Urothelium cell line (cell line): ENCODE measurements around the gene UGT2A1.
"Not testable (repeated sequence)": the region's sequence is repeated elsewhere in the genome, so short reads cannot be mapped to it uniquely, and the experiment has no call there.

ENCODE experiments used
- DNase-seq: peaks from one replicate; pipeline ENCODE4 v3.0.0; 2011; ENCODE audit warnings: low spot score, mixed read lengths
- FAIRE-seq: peaks from 2 replicates; lab custom pipeline; 2011; peaks lifted over from hg19 to GRCh38; lab: Jason Lieb, UNC

Gene UGT2A1

DNA sequence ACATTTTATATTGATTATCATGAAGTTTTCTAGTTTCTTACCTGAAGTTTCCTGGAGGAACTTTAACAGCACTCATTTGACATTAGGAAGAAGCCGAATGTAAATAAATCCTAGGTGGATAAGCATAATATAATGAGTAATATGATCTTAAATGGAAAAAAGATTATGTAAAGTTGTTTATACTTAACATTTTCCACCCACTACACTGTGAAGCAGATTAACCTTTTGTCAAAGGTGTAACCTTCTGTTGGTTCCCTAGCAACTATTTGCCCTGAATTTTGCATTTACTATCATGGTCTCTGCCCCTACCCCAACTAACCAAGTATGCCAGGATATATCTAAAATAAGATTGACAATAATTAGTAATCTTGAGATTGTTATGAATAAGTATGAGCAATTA, at the start of gene UGT2A1:
UGT2A1 (minus strand) TSS at position 101 of the 400 bp plus-strand sequence. CDS start 5,603 bp downstream, outside the sequence.
- FAIRE-seq (no peak), DNase-seq (no peak)

DNA sequence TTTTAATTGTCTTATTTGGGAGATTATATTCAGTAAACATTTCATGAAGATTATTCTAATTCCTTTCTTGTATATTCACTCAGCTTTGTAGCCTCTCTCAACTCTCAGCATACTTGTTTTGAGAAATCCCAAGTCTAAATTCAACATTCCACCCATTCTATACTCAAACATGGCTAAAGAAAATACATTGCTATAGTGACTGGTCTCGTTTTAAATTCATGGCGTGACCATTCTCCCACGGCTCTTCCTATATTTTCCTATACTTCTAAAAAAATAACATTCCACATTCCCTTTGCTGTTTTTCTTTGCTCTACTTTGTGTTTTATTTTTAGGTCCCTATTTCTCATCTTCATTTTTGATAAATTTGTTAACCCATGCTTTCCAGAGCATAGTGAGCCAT, 49.2 kb upstream of the UGT2A1 start:
- no peak for FAIRE-seq
- no peak for DNase-seq

DNA sequence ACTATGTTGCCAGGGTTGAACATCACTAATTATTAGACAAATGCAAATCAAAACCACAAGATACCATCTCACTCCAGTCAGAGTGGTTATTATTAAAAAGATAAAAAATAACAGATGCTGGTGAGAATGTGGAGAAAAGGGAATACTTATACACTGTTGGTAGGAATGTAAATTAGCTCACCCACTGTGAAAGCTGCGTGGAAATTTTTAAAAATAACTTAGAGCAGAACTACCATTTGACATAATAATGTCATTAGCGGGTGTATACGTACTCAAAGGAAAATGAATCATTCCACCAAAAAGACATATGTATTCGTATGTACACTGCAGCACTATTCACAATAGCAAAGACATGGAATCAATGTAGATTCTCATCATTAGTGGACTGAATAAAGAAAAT, 48.6 kb upstream of the UGT2A1 start:
- FAIRE-seq (no peak), DNase-seq (no peak)

DNA sequence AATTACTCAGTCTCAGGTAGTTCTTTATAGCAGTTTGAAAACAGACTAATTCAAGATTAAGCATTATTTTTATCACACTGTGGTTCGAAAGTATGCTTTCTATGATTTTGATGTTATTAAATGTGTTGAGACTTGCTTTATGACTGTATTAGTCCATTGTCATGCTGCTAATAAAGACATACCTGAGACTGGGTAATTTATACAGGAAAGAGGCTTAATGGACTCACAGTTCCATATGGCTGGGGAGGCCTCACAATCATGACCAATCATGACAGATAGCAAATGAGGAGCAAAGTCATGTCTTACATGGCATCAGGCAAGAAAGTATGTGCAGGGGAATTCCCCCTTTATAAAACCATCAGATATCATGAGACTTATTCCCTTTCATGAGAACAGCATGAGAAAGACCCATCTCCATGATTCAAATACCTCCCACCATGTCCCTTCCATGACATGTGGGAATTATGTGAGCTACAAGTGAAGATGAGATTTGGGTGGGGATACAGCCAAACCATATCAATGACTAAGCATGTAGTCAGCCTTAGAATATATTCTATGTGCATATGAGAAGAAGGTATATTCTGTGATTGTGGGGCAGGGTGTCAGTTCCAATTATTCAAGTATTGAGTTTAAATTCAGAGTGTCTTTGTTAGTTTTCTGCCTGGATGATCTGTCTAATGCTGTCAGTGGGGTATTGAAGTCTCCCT, 44.6 kb upstream of the UGT2A1 start:
- FAIRE-seq (no peak), DNase-seq (no peak)

DNA sequence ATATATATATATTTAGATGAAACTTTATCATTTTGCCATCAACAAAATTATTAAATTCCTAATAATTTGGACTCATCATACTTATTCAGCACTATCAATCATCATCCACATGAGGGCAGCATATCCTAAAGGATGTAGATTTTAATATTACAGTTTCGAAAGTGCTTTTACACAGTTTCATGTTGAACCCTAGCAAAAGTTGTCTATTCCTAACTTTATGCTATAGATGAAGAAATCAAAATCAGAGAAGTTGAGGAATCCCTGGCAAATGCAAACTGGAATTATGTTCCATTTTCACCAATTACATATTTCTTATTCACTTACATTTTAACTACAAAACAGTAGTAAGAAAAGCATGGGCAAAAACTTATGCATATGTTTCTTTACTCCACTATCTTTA, 36.6 kb upstream of the UGT2A1 start:
- peak; percentile 27 for DNase-seq
- no peak for FAIRE-seq

DNA sequence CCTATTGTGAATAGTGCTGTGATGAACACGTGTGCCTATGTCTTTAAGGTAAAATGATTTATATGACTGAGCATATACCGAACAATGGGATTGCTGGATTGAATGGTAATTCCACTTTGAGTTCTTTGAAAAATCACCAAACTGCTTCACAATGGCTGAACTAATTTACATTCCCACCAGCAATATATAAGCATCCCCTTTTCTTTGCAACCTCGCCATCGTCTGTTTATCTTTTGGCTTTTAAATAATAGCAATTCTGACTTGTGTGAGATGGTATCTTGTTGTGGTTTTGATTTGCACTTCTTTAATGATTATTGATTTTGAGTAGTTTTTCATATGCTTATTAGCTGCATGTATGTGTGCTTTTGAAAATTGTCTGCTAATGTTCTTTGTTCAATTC, 31.8 kb upstream of the UGT2A1 start:
- FAIRE-seq (no peak), DNase-seq (no peak)

DNA sequence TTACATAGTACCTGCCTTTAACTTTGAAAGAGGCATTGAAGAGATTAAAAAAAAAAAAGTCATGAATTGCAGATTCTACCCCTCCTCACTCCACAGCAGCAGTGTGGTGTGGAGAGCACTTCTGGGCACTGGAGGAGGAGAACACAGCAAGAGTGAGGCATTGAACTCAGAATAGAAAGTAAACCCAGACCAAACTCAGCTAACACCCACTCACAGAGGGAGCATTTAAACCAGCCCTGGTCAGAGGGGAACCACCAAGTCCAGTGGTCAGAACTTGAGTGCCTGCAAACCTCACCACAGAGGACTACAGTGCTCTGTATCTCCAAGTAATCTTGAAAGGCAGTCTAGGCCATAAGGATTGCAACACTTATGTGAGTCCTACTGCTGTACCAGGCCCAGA, 15.6 kb upstream of the UGT2A1 start:
- FAIRE-seq (no peak), DNase-seq (no peak)

DNA sequence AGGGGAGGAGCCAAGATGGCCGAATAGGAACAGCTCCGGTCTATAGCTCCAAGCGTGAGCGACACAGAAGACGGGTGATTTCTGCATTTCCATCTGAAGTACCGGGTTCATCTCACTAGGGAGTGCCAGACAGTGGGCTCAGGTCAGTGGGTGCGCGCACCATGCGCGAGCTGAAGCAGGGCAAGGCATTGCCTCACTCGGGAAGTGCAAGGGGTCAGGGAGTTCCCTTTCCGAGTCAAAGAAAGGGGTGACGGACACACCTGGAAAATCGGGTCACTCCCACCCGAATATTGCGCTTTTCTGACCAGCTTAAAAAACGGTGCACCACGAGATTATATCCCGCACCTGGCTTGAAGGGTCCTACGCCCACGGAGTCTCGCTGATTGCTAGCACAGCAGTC, 11.0 kb upstream of the UGT2A1 start:
- DNase-seq, FAIRE-seq: not testable (repeated sequence)

DNA sequence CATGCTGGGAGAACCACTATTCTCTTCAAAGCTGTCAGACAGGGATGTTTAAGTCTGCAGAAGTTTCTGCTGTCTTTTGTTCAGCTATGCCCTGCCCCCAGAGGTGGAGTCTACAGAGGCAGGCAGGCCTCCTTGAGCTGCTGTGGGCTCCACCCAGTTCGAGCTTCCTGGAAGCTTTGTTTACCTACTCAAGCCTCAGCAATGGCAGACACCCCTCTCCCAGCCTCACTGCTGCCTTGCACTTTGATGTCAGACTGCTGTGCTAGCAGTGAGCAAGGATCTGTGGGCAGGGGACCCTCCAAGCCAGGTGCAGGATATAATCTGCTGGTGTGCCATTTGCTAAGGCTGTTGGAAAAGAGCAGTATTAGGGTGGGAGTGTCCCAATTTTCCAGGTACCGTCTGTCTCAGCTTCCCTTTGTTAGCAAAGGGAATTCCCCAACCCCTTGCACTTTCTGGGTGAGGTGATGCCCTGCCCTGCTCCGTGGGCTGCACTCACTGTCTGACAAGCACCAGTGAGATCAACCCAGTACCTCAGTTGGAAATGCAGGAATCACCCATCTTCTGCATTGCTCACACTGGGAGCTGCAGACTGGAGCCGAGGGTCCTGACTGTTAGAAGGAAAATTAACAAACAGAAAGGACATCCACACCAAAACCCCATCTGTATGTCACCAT, 8.2 kb upstream of the UGT2A1 start:
- DNase-seq, FAIRE-seq: not testable (repeated sequence)

DNA sequence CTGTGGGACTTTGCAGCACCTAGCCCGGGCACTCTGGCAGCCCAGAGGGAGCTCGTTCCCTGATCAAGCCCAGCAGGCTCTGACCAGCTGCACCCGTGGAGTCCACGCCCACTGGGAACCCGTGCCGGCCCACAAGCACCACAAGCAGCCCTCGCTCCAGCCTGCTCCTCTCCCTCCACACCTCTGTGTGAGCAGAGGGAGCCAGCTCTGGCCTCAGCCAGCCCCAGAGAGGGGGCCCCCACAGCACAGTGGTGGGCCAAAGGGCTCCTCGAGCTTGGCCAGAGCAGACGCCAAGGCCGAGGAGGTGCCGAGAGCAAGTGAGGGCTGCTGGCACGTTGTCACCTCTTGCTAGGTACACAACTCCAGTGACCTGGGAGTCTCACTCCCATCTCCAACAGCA, 5.1 kb upstream of the UGT2A1 start:
- DNase-seq (no peak), FAIRE-seq (no peak)

DNA sequence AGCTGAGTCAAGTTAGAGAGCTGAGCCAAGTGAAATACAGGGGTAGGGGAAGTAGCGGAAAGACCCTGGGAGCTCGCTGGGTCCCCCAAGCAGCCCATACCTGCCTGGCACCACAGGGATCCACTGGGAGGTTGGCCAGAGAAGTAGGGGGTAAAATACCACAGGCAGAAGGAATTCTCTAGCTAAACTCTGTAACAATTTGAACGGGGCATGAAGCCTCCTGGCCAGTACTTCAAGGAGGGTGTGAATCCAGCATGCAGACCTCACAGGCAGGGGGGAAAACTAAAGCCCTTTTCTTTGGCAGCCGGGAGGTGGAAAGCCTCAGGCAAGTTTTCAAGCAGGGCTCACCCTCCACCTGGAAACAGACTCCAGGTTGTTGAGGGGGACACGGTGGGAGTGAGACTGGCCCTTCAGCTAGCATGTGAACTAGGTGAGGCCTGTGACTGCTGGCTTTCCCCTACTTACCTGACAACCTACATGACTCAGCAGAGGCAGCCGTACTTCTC, 3.7 kb upstream of the UGT2A1 start:
- FAIRE-seq: no peak
- DNase-seq: no peak

DNA sequence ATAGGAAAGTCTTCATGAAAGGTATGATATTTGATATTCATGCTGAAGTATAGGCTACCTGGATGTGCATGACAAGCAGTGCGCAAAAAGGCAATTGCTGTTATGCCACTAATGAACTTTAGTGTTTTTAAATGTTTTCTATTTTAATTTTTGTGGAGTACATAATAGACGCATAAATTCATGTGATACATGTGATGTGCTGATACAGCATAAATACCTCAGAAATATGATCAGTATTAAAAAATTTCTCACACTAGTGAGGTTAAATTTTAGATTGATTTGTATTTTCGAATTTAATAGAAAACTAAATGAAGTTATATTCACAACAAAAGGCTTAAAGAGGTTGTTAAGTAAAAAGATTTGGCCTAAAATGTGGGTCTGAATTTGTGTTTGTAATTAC, 2.2 kb downstream of the UGT2A1 start:
- FAIRE-seq: no peak
- DNase-seq: no peak

DNA sequence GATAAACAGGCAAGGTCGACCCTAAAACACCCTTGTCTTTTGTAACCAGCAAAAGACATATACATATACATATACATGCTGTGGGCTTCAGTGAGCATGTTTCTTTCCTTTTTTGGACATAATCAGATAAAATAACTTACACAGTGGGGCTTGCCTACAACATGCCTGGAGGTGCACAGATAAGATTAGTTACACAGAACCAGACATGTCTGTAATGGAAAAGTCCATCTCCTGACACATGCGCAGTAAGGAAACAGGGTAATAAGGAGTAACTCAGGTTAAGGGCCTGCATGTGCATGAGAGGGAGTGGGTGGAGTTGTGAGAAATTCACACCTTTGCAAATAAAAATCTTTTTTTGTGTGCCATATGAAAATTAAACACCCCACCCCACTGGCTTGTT, 3.4 kb downstream of the UGT2A1 start:
- DNase-seq: no peak
- FAIRE-seq: no peak

DNA sequence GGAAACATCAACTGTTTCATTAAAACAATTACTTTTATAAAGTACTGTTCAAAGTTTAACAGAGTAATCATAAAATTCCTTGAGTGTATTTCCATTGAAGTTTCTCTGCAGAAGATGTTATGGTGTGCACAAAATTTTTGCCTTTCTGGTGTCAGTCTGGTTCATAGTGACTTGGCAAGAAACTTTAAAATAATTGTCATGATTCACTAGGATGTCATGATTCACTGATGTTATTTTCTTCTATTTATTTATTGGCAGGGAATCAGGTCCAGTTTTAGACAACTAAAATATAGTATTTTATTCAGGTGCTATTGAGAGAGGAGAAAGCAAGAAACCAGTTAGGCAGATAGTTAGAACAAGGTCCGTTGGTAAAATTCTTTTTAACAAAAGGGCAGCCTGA, 3.8 kb downstream of the UGT2A1 start:
- no peak for FAIRE-seq
- DNase-seq: no peak

DNA sequence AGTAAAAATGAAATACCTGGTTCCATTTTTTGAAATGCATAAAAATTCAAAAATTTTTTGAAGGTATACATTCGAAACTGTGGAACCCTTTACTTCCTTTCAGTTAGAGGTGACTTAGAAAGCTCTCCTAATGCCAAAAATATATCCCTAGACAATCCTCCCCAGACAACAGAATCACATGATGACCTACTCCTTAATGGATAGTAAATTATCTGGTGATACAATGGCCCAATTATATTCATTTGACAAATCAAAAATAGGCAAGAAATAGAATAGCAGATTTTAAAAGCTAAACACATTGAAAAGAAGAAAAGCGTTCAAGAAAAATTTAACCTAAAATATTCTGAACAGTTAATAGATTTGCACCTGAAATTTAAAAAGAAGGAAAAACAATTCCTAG, 10.1 kb downstream of the UGT2A1 start:
- FAIRE-seq: no peak
- DNase-seq: no peak

DNA sequence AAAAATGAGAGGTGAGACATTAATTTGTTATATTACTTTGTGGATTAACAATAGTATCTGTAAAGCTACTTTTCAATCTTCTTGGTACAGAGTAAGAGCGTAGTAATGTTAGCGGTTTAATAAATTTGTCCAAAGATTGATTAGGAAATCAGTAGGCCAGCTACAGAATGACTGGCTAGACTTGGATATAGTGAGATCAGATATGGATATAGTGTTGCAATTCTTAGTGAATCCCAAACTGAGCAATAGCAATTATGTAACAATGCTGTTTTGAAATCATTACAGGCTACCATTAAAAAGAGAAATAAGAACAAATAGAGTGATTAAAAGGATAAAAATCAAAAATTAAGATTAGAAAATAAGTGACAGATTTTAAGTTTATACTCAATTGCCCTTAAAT, 12.8 kb downstream of the UGT2A1 start:
- FAIRE-seq: no peak
- DNase-seq: no peak

DNA sequence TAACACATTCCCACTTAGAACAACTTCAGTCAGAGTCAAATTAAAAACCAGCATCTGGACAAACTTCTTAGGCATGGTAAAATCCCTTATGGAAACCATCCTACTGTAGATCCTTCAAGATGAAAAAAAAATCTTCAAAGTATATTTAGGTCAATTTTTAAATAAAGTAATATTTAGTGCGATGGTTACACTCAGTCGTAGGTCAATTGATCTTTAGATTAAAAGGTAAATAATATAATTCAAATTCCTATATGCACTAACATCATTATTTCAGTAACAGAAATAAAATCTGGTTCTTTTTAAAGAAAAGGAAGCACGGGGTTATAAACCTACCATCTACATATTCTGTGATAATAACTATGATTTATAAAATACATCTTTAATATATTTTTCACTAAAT, 13.5 kb downstream of the UGT2A1 start, which contains the start of gene UGT2A2:
UGT2A2 (minus strand) TSS at position 101 of the 400 bp plus-strand sequence; CDS start at position 99, 2 bp downstream.
- FAIRE-seq: no peak
- no peak for DNase-seq

DNA sequence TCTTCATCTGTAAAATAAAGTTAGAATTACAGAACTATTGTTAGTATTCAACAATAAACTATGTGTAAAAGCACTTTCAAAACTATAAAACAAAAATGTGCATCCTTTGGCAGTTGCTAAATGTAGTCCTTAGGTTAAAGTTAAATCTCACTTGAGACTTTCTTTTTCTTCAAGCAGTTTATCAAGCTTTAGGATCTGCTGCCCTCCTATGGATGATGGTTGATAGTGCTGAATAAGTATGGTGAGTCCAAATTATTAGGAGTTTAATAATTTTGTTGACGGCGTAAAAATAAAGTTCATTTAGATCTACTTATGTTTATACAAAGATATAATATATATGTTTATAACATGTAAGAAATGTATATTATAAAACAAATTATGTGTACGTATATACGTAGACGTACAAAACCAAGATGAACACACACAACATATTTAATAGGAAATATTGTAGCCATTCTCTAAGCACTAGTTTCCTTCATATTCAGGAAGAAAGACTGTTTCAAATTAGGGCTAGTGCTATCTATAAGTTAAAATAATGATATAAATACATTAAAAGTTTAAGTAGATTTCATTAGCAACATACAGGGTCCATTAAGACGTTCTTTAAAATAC, 35.9 kb downstream of the UGT2A1 start:
- peak; percentile 21 for DNase-seq
- FAIRE-seq: no peak

DNA sequence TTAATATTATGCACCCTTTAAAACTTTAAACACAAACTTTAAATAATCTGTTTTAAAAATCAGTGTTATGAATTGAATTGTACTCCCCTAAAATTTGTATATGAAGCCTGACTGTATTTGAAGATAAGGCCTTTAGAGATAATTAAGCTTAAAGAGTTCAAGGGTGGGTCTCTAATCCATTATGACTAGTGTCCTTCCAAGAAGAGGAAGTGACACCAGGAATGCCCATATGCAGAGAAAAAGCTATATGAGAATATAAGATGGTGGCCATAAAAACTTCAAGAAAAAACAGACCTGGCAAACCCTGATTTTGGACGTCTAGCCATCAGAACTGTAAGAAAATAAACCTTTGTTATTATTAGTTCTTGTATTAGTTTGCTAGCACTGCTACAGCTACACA, 42.6 kb downstream of the UGT2A1 start:
- FAIRE-seq (no peak), DNase-seq (no peak)

DNA sequence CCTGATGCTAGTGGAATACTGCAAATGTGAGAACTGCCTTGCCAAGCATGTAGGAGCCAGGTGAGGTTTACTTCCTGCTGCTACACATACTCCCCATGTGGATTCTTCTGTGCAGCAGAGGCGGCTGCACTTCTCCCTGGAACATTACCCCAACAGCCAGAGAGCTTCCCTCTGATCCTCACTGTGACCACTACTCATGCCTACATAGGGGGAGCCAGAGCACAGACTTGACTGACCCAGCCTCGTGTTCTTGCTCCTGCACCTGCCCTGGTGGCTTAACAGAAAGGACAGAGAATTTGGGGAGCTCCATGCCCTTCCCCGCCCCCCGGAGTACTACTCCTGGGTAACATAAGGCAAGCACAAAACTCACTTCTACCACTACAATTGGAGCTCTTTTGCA, 52.0 kb downstream of the UGT2A1 start:
- FAIRE-seq: no peak
- no peak for DNase-seq

DNA sequence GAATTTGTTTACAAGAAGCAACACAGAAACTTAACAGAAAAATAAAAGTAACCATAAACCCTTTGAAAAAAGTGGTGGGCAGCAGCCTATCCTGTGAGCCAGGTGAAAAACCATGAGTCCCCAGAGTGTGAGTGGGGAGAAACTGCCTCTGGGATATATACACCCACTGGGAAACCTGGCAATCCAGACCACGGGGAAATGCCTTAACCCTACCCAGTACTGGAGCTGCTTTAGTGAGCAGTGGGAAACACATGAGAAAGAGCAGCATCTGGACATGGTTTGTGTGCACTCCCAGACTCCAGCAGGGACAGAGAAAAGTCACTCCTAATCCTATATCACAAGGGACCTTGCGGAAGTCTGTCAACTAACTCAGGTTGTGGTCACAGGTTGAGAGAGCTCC, 53.0 kb downstream of the UGT2A1 start:
- FAIRE-seq: no peak
- DNase-seq: no peak

DNA sequence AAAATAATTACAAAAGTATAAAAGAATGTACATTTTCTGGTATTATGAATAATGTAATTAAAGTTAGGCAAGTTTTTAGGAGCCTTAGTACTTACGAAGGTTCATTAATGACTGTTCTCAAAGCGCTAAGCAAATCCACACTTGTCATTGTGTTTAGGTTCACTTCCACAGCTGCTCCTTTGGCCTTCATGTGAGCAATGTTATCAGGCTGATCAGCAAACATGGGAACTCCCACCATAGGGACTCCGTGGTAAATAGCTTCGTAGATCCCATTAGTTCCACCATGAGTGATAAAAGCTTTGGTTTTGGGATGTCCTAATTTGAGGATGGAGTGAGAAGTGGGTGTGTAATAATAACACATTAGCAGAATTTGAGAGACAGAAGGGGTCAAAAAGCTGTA, 58.7 kb downstream of the UGT2A1 start:
- DNase-seq: no peak
- FAIRE-seq: no peak
